ENCODE results near the gene PECR. TPM values are rescaled to one million over a fixed set of nuclear protein-coding genes. Genes with fewer than 3 reads are reported as not detected.
A peak's percentile ranks its signal among the peaks of the same experiment; 100 is the strongest.

Gene PECR
- total and polyA plus RNA-seq, 3 donors from 2014 or later, result 3.0 to 4.0 (median 3.0) TPM

GRCh38 chr2:216108967-216109921 lies 27.6 kb upstream of the PECR start, which contains the start of gene XRCC5:
XRCC5 (plus strand) TSS chr2:216109348; CDS start chr2:216109437, 89 bp downstream.
- peak within 1 kb of the TSS; percentile 88 to 94 for H3K4me3 ChIP-seq
- H3K9me3 ChIP-seq, result no peaks in the 10 kb centered on the region
- peak within 1 kb of the TSS; percentile 85 to 86 for H3K27ac ChIP-seq
- H3K27me3 ChIP-seq, result no peaks in the 10 kb centered on the region
- peak in 2 of 3 experiments; percentile 8 to 19 for TF ChIP-seq CTCF (IDR thresholded peaks at IDR 0.05)
- TF ChIP-seq POLR2A (IDR thresholded peaks at IDR 0.05), result no peak
- H3K4me1 ChIP-seq, result peaks cover 11% of the 10 kb centered on the region
- peak; percentile 94 for DNase-seq
- 0% methylated on average over 50 to 57 of the region's 57 CpGs for WGBS, 2 donors
- intact Hi-C loops (cut with DNase I; ENCODE audit: low total_unique reads), result no loop called here
- H3K36me3 ChIP-seq (ENCODE audit: low read depth, missing control alignments), result no peaks in the 10 kb centered on the region

DNA sequence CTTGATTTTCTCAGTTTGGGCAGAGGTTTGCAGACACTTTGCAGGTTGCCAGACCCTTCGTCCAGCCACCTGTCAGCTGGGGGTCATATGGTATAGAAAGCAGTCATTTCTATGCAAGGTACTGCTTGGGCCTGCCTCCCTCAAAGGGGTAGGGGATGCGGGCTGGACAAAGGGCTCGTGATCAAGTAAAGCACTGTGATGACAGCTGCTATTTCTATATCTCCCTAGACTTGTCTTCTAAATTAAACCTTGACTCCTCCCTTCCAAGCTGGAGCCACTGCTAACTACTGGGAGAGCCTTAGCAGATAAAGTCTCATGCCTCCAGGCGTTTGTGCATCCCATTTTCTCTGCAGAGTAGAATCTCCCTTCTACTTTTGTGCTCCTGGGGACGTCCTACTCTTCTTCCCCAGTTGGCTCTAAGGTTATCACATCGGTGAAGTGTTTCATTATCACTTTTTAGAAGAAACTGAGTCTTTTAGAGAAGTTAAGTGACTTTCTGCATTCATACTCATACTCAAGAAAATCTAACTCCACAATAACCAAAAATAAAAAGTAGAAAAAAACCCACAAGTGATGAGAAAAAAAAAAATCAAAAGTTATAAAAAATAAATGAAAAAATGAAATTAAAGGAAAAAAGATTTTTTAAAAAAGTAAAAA lies 26.8 kb upstream of the PECR start:
- no peak for DNase-seq
- Histone ChIP-seq H3K9me3 (no peaks in the 10 kb centered on the region), H3K4me3 (peak overlapping the region; percentile 46 to 94), H3K36me3 (ENCODE audit: low read depth, missing control alignments) (no peaks in the 10 kb centered on the region), H3K27ac (peak overlapping the region in 1 of 2 donors; percentile 50), H3K4me1 (peaks cover 10% of the 10 kb centered on the region), H3K27me3 (no peaks in the 10 kb centered on the region)
- TF ChIP-seq POLR2A (IDR thresholded peaks at IDR 0.05) (no peak), CTCF (IDR thresholded peaks at IDR 0.05) (no peak)
- WGBS, 2 donors, result 15 to 30% methylated on average over 6 of the region's 6 CpGs
- intact Hi-C loops (cut with DNase I; ENCODE audit: low total_unique reads), result no loop called here

GRCh38 chr2:216107760-216108159 lies 26.2 kb upstream of the PECR start:
- intact Hi-C loops (cut with DNase I; ENCODE audit: low total_unique reads), result no loop called here
- no peak overlapping the region for H3K4me3 ChIP-seq
- H3K36me3 ChIP-seq (ENCODE audit: low read depth, missing control alignments), result no peaks in the 10 kb centered on the region
- no peaks in the 10 kb centered on the region for H3K27me3 ChIP-seq
- H3K27ac ChIP-seq, result no peak overlapping the region
- H3K9me3 ChIP-seq, result no peaks in the 10 kb centered on the region
- TF ChIP-seq POLR2A (IDR thresholded peaks at IDR 0.05) (no peak), CTCF (IDR thresholded peaks at IDR 0.05) (no peak)
- DNase-seq, result peak; percentile 28
- H3K4me1 ChIP-seq, result peaks cover 10% of the 10 kb centered on the region
- 20 to 23% methylated on average over 13 of the region's 13 CpGs for WGBS, 2 donors

DNA sequence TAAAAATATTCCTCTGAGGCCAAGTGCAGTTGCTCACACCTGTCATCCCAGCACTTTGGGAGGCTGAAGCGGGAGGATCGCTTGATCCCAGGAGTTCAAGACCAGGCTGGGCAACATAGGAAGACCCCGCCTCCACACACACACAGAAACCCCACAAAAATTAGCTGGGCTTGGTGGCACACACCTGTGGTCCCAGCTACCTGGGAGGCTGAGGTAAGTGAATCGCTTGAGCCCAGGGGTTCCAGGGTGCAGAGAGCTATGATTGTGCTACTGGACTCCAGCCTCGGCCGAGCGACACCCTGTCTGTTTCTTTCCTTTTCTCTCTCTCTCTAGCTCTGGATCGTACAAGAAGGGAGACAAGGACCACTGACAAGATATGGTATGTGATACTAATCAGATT lies 25.7 kb upstream of the PECR start:
- Histone ChIP-seq H3K4me1 (peaks cover 10% of the 10 kb centered on the region), H3K27ac (no peak overlapping the region), H3K27me3 (no peaks in the 10 kb centered on the region), H3K4me3 (no peak overlapping the region), H3K9me3 (no peaks in the 10 kb centered on the region), H3K36me3 (ENCODE audit: low read depth, missing control alignments) (no peaks in the 10 kb centered on the region)
- intact Hi-C loops (cut with DNase I; ENCODE audit: low total_unique reads), result no loop called here
- WGBS, 2 donors, result 46 to 77% methylated on average over 8 of the region's 8 CpGs
- no peak for TF ChIP-seq POLR2A (IDR thresholded peaks at IDR 0.05)
- no peak for TF ChIP-seq CTCF (IDR thresholded peaks at IDR 0.05)
- DNase-seq, result no peak
